Vagina (tissue), 2 donors: ENCODE measurements around the gene MALRD1.

Source experiments
- CTCF ChIP-seq, 3 experiments: fragments of 450-650 bp in 2 of 3; fragments of 200-600 bp in 1 of 3; sonication (generic) in 1 of 3; IDR thresholded peaks; one replicate each; pipeline ENCODE4 v1.5.1; 2017 to 2019; ENCODE audit warnings: antibody characterized with exemption in 3 of 3, mild to moderate bottlenecking in 2 of 3, moderate library complexity in 2 of 3
- POLR2A ChIP-seq, 2 donors: fragments of 450-650 bp; IDR thresholded peaks; one replicate each; pipeline ENCODE4 v1.6.1; 2017; ENCODE audit warnings: antibody characterized with exemption in 2 of 2, mild to moderate bottlenecking in 2 of 2, moderate library complexity in 2 of 2
- POLR2AphosphoS5 ChIP-seq, 2 donors: sonication (generic); formaldehyde crosslinking; IDR thresholded peaks; one replicate each; pipeline ENCODE4 v1.9.0; 2017; ENCODE audit warnings: antibody characterized with exemption in 2 of 2, mild to moderate bottlenecking in 2 of 2, low read depth in 1 of 2; ENCODE audit not compliant: insufficient read depth in 1 of 2

- TF ChIP-seq CTCF (IDR thresholded peaks at IDR 0.05) (no peak), POLR2A (IDR thresholded peaks at IDR 0.05) (no peak), POLR2AphosphoS5 (IDR thresholded peaks at IDR 0.05; ENCODE audit: insufficient read depth in 1 of 2, low read depth in 1 of 2) (no peak)
These were observed 522.4 kb downstream of the MALRD1 start for GRCh38 chr10:19570991-19571390.
